Neuronal stem cell (in vitro differentiated cells): Measurements from ENCODE around the gene MEGF9.

Source experiments
- DNase-seq: peaks from one replicate; pipeline ENCODE4 v3.0.0-alpha.2; 2013; ENCODE audit warnings: low spot score
- H2AFZ ChIP-seq: one replicate; pipeline ENCODE4 v1.6.1; 2013; ENCODE audit warnings: mild to moderate bottlenecking, low read length, inconsistent platforms
- H2AK5ac ChIP-seq: 2 replicates; pipeline ENCODE4 v1.6.1; 2013; ENCODE audit warnings: low read depth, mild to moderate bottlenecking, inconsistent platforms, low read length, moderate library complexity, mixed read lengths
- H2BK120ac ChIP-seq: 2 replicates; pipeline ENCODE4 v1.6.1; 2013; ENCODE audit warnings: low read depth, mild to moderate bottlenecking, inconsistent platforms, low read length, moderate library complexity, mixed read lengths
- H2BK12ac ChIP-seq: one replicate; pipeline ENCODE4 v1.6.1; 2013; ENCODE audit warnings: low read length, inconsistent platforms
- H2BK15ac ChIP-seq: 2 replicates; pipeline ENCODE4 v1.6.1; 2013; ENCODE audit warnings: mild to moderate bottlenecking, low read length, inconsistent platforms, mixed read lengths
- H2BK5ac ChIP-seq: one replicate; pipeline ENCODE4 v1.6.1; 2013; ENCODE audit warnings: inconsistent platforms, mild to moderate bottlenecking, low read length, moderate library complexity
- H3K14ac ChIP-seq: one replicate; pipeline ENCODE4 v1.6.1; 2013; ENCODE audit warnings: low read length, inconsistent platforms
- H3K18ac ChIP-seq: 2 replicates; pipeline ENCODE4 v1.6.1; 2013; ENCODE audit warnings: low read length, inconsistent platforms
- H3K23ac ChIP-seq: 2 replicates; pipeline ENCODE4 v1.6.1; 2013; ENCODE audit warnings: low read depth, mild to moderate bottlenecking, mixed read lengths, low read length, inconsistent platforms; ENCODE audit not compliant: poor library complexity
- H3K27ac ChIP-seq: replicated peaks from 3 replicates; pipeline ENCODE4 v1.5.1; 2013; ENCODE audit warnings: low read length, inconsistent platforms
- H3K27me3 ChIP-seq, 3 experiments: 2 replicates each; pipeline ENCODE4 v1.6.1; 2013; ENCODE audit warnings: low read length in 3 of 3, mild to moderate bottlenecking in 2 of 3, inconsistent platforms in 1 of 3, low read depth in 1 of 3, mixed read lengths in 1 of 3, moderate library complexity in 1 of 3; ENCODE audit not compliant: control insufficient read depth in 3 of 3, insufficient read depth in 3 of 3
- H3K36me3 ChIP-seq, 2 donors: replicated peaks in 1 of 2; 2 replicates each; pipeline ENCODE4 v1.6.1; 2013; ENCODE audit warnings: low read length in 2 of 2; ENCODE audit not compliant: control insufficient read depth in 2 of 2, insufficient read depth in 2 of 2
- H3K4ac ChIP-seq: 2 replicates; pipeline ENCODE4 v1.6.1; 2013; ENCODE audit warnings: inconsistent platforms, mild to moderate bottlenecking, low read length, moderate library complexity
- H3K4me1 ChIP-seq, 2 donors: 1 replicate in 1 of 2; 2 replicates in 1 of 2; pipeline ENCODE4 v1.6.1; 2013; ENCODE audit warnings: low read length in 2 of 2, low read depth in 1 of 2; ENCODE audit not compliant: control insufficient read depth in 2 of 2, insufficient read depth in 1 of 2
- H3K4me2 ChIP-seq: one replicate; pipeline ENCODE4 v1.6.1; 2013; ENCODE audit warnings: mild to moderate bottlenecking, low read length, inconsistent platforms; ENCODE audit not compliant: insufficient read depth, poor library complexity, severe bottlenecking
- H3K4me3 ChIP-seq, 2 donors: 2 replicates each; pipeline ENCODE4 v1.5.1; 2013; ENCODE audit warnings: low read length in 2 of 2, mild to moderate bottlenecking in 2 of 2, inconsistent platforms in 1 of 2, moderate library complexity in 1 of 2
- H3K79me1 ChIP-seq: one replicate; pipeline ENCODE4 v1.6.1; 2013; ENCODE audit warnings: low read depth, mild to moderate bottlenecking, inconsistent platforms, low read length, moderate library complexity
- H3K9ac ChIP-seq: one replicate; pipeline ENCODE4 v1.6.1; 2013; ENCODE audit warnings: mild to moderate bottlenecking, low read depth, low read length, inconsistent platforms; ENCODE audit not compliant: poor library complexity
- H3K9me3 ChIP-seq, 2 donors: replicated peaks in 1 of 2; 2 replicates each; pipeline versions ENCODE3 to v1.6.1; 2013; ENCODE audit warnings: low read length in 2 of 2, mild to moderate bottlenecking in 2 of 2, inconsistent platforms in 1 of 2, low read depth in 1 of 2, mixed read lengths in 1 of 2, moderate library complexity in 1 of 2; ENCODE audit not compliant: control insufficient read depth in 2 of 2, insufficient read depth in 1 of 2
- H4K8ac ChIP-seq: one replicate; pipeline ENCODE4 v1.6.1; 2013; ENCODE audit warnings: low read depth, mild to moderate bottlenecking, inconsistent platforms, low read length, moderate library complexity
- H4K91ac ChIP-seq: one replicate; pipeline ENCODE4 v1.6.1; 2013; ENCODE audit warnings: low read length, low read depth, mild to moderate bottlenecking, inconsistent platforms; ENCODE audit not compliant: poor library complexity
- WGBS, 2 donors: extraction: QIAGEN DNeasy Blood & Tissue Kit; methylation state at CpG; one replicate each; pipeline ENCODE4 v1.1.7; 2013; ENCODE audit warnings: missing lambda C conversion rate in 2 of 2, mixed read lengths in 1 of 2; ENCODE audit not compliant: insufficient read length in 2 of 2, insufficient replicate concordance in 1 of 2; ENCODE audit errors: extremely low coverage in 2 of 2; 5-methylcytosine and 5-hydroxymethylcytosine counted together

MEGF9 gene

GRCh38 chr9:120572472-120572871 lies 141.8 kb downstream of the MEGF9 start:
- H2AK5ac ChIP-seq = no peak overlapping the region
- H2BK15ac ChIP-seq = no peak overlapping the region
- no CpG with 5 or more reads among the region's 1 CpG for WGBS, 2 donors
- H4K8ac ChIP-seq = no peak overlapping the region
- H2BK12ac ChIP-seq = no peak overlapping the region
- no peak overlapping the region for H3K4ac ChIP-seq
- no peak overlapping the region for H3K23ac ChIP-seq
- no peak overlapping the region for H3K4me2 ChIP-seq
- no peaks in the 10 kb centered on the region for H3K9me3 ChIP-seq
- H3K14ac ChIP-seq = no peak overlapping the region
- H3K27me3 ChIP-seq = no peaks in the 10 kb centered on the region
- no peak overlapping the region for H2BK5ac ChIP-seq
- no peak overlapping the region for H3K27ac ChIP-seq
- no peak overlapping the region for H2BK120ac ChIP-seq
- peaks cover 3% of the 10 kb centered on the region for H3K79me1 ChIP-seq
- H4K91ac ChIP-seq = no peak overlapping the region
- no peak overlapping the region for H3K4me3 ChIP-seq
- no peak overlapping the region for H2AFZ ChIP-seq
- no peak for DNase-seq
- H3K9ac ChIP-seq = no peak overlapping the region
- no peaks in the 10 kb centered on the region for H3K4me1 ChIP-seq
- peaks cover 38 to 73% of the 10 kb centered on the region in 2 donors for H3K36me3 ChIP-seq
- no peak overlapping the region for H3K18ac ChIP-seq

- Histone ChIP-seq H3K9me3 (no peaks in the 10 kb centered on the region), H3K27ac (no peak overlapping the region), H2BK5ac (no peak overlapping the region), H2AFZ (no peak overlapping the region), H3K4me2 (no peak overlapping the region), H3K4ac (no peak overlapping the region), H2BK15ac (no peak overlapping the region), H3K23ac (no peak overlapping the region), H4K8ac (no peak overlapping the region), H2AK5ac (no peak overlapping the region), H3K14ac (no peak overlapping the region), H3K27me3 (no peaks in the 10 kb centered on the region), H3K4me3 (no peak overlapping the region), H3K36me3 (peaks cover 39 to 74% of the 10 kb centered on the region in 2 donors), H2BK12ac (no peak overlapping the region), H3K79me1 (peaks cover 3% of the 10 kb centered on the region), H4K91ac (no peak overlapping the region), H3K18ac (no peak overlapping the region), H3K9ac (no peak overlapping the region), H3K4me1 (no peaks in the 10 kb centered on the region), H2BK120ac (no peak overlapping the region)
- DNase-seq = no peak
- no CpG with 5 or more reads among the region's 11 CpGs for WGBS, 2 donors
Measured at GRCh38 chr9:120571443-120572257, 142.6 kb downstream of the MEGF9 start.

DNA sequence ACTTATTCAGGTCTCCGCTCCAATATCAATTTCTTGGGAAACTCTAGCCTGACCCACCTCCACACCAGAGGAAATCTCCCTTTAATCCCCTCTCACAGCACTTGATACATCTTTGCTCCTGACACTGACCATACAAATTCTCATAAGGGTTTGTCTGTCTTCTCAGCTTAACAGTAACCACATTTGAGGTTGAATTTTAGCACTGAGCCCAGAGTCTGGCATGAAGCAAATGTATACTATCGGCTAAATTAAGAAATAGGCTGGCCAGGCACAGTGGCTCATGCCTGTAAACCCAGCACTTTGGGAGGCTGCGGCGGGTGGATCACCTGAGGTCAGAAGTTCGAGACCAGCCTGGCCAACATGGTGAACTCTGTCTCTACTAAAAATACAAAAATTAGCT lies 144.0 kb downstream of the MEGF9 start:
- DNase-seq = no peak
- H3K27me3 ChIP-seq = no peaks in the 10 kb centered on the region
- no peaks in the 10 kb centered on the region for H3K9me3 ChIP-seq
- no peak overlapping the region for H3K9ac ChIP-seq
- H3K4me2 ChIP-seq = no peak overlapping the region
- peaks cover 5% of the 10 kb centered on the region for H3K79me1 ChIP-seq
- H3K4me1 ChIP-seq = no peaks in the 10 kb centered on the region
- no peak overlapping the region for H3K14ac ChIP-seq
- no peak overlapping the region for H4K8ac ChIP-seq
- WGBS, 2 donors = no CpG with 5 or more reads among the region's 5 CpGs
- peaks cover 42 to 77% of the 10 kb centered on the region in 2 donors for H3K36me3 ChIP-seq
- no peak overlapping the region for H3K18ac ChIP-seq
- H2AFZ ChIP-seq = no peak overlapping the region
- no peak overlapping the region for H3K23ac ChIP-seq
- no peak overlapping the region for H3K27ac ChIP-seq
- H2BK12ac ChIP-seq = no peak overlapping the region
- no peak overlapping the region for H4K91ac ChIP-seq
- H2BK15ac ChIP-seq = no peak overlapping the region
- H3K4me3 ChIP-seq = no peak overlapping the region
- H2BK5ac ChIP-seq = no peak overlapping the region
- H2AK5ac ChIP-seq = no peak overlapping the region
- no peak overlapping the region for H3K4ac ChIP-seq
- H2BK120ac ChIP-seq = no peak overlapping the region

DNA sequence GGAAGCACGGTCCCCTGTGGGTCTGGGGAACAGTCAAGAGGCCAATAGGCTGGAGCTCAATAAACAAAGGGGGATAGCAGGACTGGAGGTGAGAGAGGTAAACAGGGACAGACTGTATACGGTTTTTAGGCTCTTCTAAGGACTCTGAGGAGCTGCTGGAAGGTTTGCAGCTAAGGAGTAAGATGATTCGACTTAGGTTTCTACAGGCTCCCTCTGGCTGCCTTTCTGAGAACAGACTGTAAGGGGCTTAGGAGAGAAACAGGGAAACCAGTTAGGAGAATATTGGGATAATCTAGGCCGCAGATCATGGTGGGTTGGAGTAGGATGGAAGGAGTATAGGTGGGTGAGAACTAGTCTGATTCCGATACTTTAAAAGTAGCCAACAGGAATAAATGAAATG lies 144.7 kb downstream of the MEGF9 start:
- no peak overlapping the region for H2AK5ac ChIP-seq
- H3K9me3 ChIP-seq = no peaks in the 10 kb centered on the region
- peaks cover 45 to 83% of the 10 kb centered on the region in 2 donors for H3K36me3 ChIP-seq
- no peak overlapping the region for H3K14ac ChIP-seq
- no peak overlapping the region for H3K27ac ChIP-seq
- no peak overlapping the region for H3K4ac ChIP-seq
- H2BK15ac ChIP-seq = no peak overlapping the region
- H3K4me3 ChIP-seq = no peak overlapping the region
- no peak overlapping the region for H3K18ac ChIP-seq
- H2BK120ac ChIP-seq = no peak overlapping the region
- H2AFZ ChIP-seq = no peak overlapping the region
- H2BK12ac ChIP-seq = no peak overlapping the region
- H3K4me2 ChIP-seq = no peak overlapping the region
- no peak overlapping the region for H3K9ac ChIP-seq
- no peak overlapping the region for H2BK5ac ChIP-seq
- no CpG with 5 or more reads among the region's 5 CpGs for WGBS, 2 donors
- H3K4me1 ChIP-seq = no peaks in the 10 kb centered on the region
- H3K79me1 ChIP-seq = peaks cover 5% of the 10 kb centered on the region
- no peak overlapping the region for H4K91ac ChIP-seq
- H3K23ac ChIP-seq = no peak overlapping the region
- H3K27me3 ChIP-seq = no peaks in the 10 kb centered on the region
- DNase-seq = no peak
- H4K8ac ChIP-seq = no peak overlapping the region
